GM12878 (cell line): ENCODE results near the gene FANCM.

Source experiments
- CHD1 ChIP-seq: IDR thresholded peaks from 2 replicates; pipeline ENCODE4 v1.6.1; 2012; ENCODE audit warnings: low read depth, low read length, improper control_type of control experiment
- CTCF ChIP-seq, 3 experiments: IDR thresholded peaks in 2 of 3; conservative IDR thresholded peaks in 1 of 3; 2 replicates each; pipeline ENCODE4 v1.5.1; 2011; ENCODE audit warnings: low read depth in 3 of 3, low read length in 3 of 3, mild to moderate bottlenecking in 3 of 3, control low read depth in 2 of 3, moderate library complexity in 2 of 3, inconsistent platforms in 1 of 3, mixed read lengths in 1 of 3; ENCODE audit not compliant: control insufficient read depth in 2 of 3, insufficient read depth in 1 of 3; ENCODE audit errors: extremely low read depth in 1 of 3
- EP300 ChIP-seq, 2 experiments: fragments of 150-350 bp in 1 of 2; IDR thresholded peaks; 2 replicates each; pipeline ENCODE4 v1.6.1; 2011 to 2012; ENCODE audit warnings: low read depth in 2 of 2, low read length in 2 of 2, borderline replicate concordance in 1 of 2, improper control_type of control experiment in 1 of 2, inconsistent platforms in 1 of 2; ENCODE audit not compliant: control insufficient read depth in 1 of 2
- EZH2 ChIP-seq: IDR thresholded peaks from 2 replicates; pipeline ENCODE4 v1.6.1; 2012; ENCODE audit warnings: low read depth, mild to moderate bottlenecking, control low read depth, inconsistent platforms, low read length, borderline replicate concordance; ENCODE audit not compliant: control insufficient read depth
- GABPA ChIP-seq: IDR thresholded peaks from 2 replicates; pipeline ENCODE4 v1.6.1; 2014; ENCODE audit warnings: antibody characterized with exemption, low read depth, mild to moderate bottlenecking, inconsistent platforms
- JUND ChIP-seq: IDR thresholded peaks from 2 replicates; pipeline ENCODE4 v1.6.1; 2012; ENCODE audit warnings: low read depth, mild to moderate bottlenecking, low read length, improper control_type of control experiment, moderate library complexity
- NFYB ChIP-seq: IDR thresholded peaks from 2 replicates; pipeline ENCODE4 v1.6.1; 2011; ENCODE audit warnings: low read depth, mild to moderate bottlenecking, low read length, improper control_type of control experiment, moderate library complexity; ENCODE audit not compliant: insufficient read depth
- NR2C2 ChIP-seq: IDR thresholded peaks from 2 replicates; pipeline ENCODE4 v1.6.1; 2011; ENCODE audit warnings: borderline replicate concordance, low read depth; ENCODE audit not compliant: control insufficient read depth, insufficient read length
- SP1 ChIP-seq: IDR thresholded peaks from one replicate; pipeline ENCODE4 v1.6.1; 2011; ENCODE audit warnings: low read depth, low read length
- SREBF1 ChIP-seq: IDR thresholded peaks from 2 replicates; pipeline ENCODE4 v1.6.1; 2012; ENCODE audit warnings: mild to moderate bottlenecking, low read length
- TAF1 ChIP-seq: IDR thresholded peaks from 2 replicates; pipeline ENCODE4 v1.6.1; 2011; ENCODE audit warnings: mild to moderate bottlenecking, low read depth, low read length, borderline replicate concordance
- TCF7 ChIP-seq: IDR thresholded peaks from 2 replicates; pipeline ENCODE4 v1.6.1; 2014; ENCODE audit warnings: antibody characterized with exemption, borderline replicate concordance
- YY1 ChIP-seq: IDR thresholded peaks from 2 replicates; pipeline ENCODE4 v1.6.1; 2011; ENCODE audit warnings: low read depth, mild to moderate bottlenecking, low read length

DNA sequence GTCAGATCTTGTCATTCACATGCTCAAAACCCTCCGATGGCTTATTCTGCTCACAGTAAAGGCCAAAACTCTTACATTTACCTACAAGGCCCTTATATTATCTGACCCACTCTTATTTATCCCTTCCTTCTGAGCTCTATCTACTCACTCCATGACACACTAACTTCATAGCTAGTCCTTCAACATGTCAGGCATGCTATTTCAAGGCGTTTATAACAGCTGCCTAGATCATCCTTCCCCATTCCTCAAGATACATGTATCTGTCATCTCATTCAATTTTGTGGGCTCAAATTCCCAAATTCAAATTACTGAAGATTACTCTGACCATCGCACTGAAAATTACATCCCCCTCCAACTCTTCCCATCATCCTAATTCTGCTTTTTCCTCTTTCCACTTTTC is 110.4 kb downstream of the FANCM start:
- TF ChIP-seq JUND (no peak), CTCF (IDR thresholded peaks at IDR 0.05 in 2 of 3, conservative IDR thresholded peaks at IDR 0.05 in 1 of 3; ENCODE audit: control insufficient read depth in 2 of 3, extremely low read depth in 1 of 3, insufficient read depth in 1 of 3, low read depth in 3 of 3, low read length in 3 of 3) (no peak), GABPA (no peak), SREBF1 (no peak), NR2C2 (no peak), NFYB (no peak), EP300 (IDR thresholded peaks at IDR 0.05; ENCODE audit: borderline replicate concordance in 1 of 2, control insufficient read depth in 1 of 2, low read depth in 2 of 2, low read length in 2 of 2) (no peak), YY1 (no peak), CHD1 (no peak), EZH2 (no peak), TAF1 (no peak), TCF7 (no peak), SP1 (no peak)
